Measurements from ENCODE around the gene CHST4. TPM values are rescaled to one million over a fixed set of nuclear protein-coding genes. Genes with fewer than 3 reads are reported as not detected.

The CHST4 gene
- total and polyA plus RNA-seq, 8 donors = not detected

DNA sequence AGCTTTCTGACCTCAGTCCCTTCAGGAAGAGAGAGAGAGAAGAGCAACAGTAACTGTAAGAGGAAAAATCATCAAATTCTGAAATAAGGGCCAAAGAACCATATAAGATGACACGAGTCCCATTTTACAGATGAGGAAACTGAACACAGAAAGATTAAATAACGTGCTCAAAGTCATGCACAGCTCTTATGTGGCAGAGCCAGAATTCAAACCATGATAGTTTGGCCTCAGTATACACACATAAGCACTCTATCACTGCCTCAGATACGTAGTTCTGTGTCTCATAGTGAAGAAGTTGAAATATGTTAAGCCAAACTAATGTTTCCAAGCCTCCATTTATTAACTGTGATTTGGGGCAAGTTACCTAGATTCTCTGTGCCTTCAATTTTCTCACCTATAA, 35.2 kb upstream of the CHST4 start:
- H3K36me3 ChIP-seq = no peaks in the 10 kb centered on the region
- DNase-seq = no peak
- no peak overlapping the region for H3K27ac ChIP-seq
- no peaks in the 10 kb centered on the region for H3K9me3 ChIP-seq
- no peak overlapping the region for H3K4me3 ChIP-seq
- no peaks in the 10 kb centered on the region for H3K4me1 ChIP-seq
- no peak for TF ChIP-seq POLR2A (IDR thresholded peaks at IDR 0.05)
- WGBS, 5 donors = 57 to 73% (median 61%) methylated on average over 3 of the region's 3 CpGs
- no peaks in the 10 kb centered on the region for H3K27me3 ChIP-seq
- intact Hi-C loops (cut with DNase I; ENCODE audit: low total_unique reads) = loop anchor here (5.0 kb wide), 1 partner anchor 34 kb away; no protein-coding TSS in a partner anchor

- TF ChIP-seq CTCF (IDR thresholded peaks at IDR 0.05) (no peak), POLR2A (IDR thresholded peaks at IDR 0.05) (no peak), POLR2AphosphoS5 (IDR thresholded peaks at IDR 0.05) (no peak), EP300 (IDR thresholded peaks at IDR 0.05) (no peak)
- H3K4me1 ChIP-seq = no peaks in the 10 kb centered on the region
- no peak overlapping the region for H3K27ac ChIP-seq
- H3K36me3 ChIP-seq = no peaks in the 10 kb centered on the region
- H3K27me3 ChIP-seq = no peaks in the 10 kb centered on the region
- no peaks in the 10 kb centered on the region for H3K9me3 ChIP-seq
- no peak overlapping the region for H3K4me3 ChIP-seq
- 53 to 69% (median 56%) methylated on average over 2 of the region's 2 CpGs for WGBS, 5 donors
- intact Hi-C loops (cut with DNase I; ENCODE audit: low total_unique reads) = loop anchor here (5.0 kb wide), 1 partner anchor 35 kb away; no protein-coding TSS in a partner anchor
- no peak for DNase-seq
Observed at GRCh38 chr16:71492786-71493185, 33.4 kb upstream of the CHST4 start.

DNA sequence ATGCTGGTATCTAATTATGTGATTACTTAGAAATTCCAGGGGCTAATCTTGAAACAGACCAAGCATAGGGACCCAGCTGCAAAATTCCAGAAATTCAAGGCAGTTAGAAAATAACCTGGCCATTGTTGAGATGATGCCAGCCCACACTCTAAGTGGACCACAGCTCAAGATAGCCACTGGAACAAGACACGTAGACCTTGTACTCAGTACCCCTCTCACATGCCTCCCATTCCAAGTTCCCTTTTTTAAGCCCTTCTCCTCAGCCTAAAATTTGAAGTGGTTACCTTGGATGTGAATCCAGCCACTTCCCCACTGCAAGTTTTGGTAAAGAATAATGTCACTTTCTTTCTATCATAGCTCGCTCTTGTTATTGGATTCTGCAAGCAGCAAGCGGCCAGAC, 33.0 kb upstream of the CHST4 start:
- DNase-seq = no peak
- Histone ChIP-seq H3K36me3 (no peaks in the 10 kb centered on the region), H3K9me3 (no peaks in the 10 kb centered on the region), H3K4me1 (no peaks in the 10 kb centered on the region), H3K4me3 (no peak overlapping the region), H3K27me3 (no peaks in the 10 kb centered on the region), H3K27ac (no peak overlapping the region)
- intact Hi-C loops (cut with DNase I; ENCODE audit: low total_unique reads) = loop anchor here (5.0 kb wide), 1 partner anchor 36 kb away; no protein-coding TSS in a partner anchor
- 62 to 86% (median 73%) methylated on average over 3 of the region's 3 CpGs for WGBS, 5 donors
- no peak for TF ChIP-seq CTCF (IDR thresholded peaks at IDR 0.05)
- TF ChIP-seq POLR2AphosphoS5 (IDR thresholded peaks at IDR 0.05) = no peak

DNA sequence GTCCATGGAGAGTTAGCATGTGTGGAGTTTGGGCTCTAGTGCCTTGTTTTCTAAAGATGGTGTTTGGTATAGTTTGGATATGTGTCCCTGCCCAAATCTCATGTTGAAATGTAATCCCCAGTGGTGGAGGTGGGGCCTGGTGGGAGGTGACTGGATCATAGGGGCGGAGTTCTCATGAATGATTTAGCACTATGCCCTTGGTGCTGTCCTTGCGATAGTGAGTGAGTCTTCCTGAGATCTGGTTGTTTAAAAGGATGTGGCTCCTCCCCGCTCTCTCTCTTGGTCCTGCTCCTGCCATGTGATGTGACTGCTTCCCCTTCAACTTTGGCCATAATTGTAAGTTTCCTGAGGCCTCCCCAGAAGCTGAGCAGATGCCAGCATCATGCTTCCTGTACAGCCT, 28.2 kb upstream of the CHST4 start:
- WGBS, 5 donors = 78 to 94% (median 87%) methylated on average over 3 of the region's 3 CpGs
- TF ChIP-seq POLR2AphosphoS5 (IDR thresholded peaks at IDR 0.05) (no peak), EP300 (IDR thresholded peaks at IDR 0.05) (no peak), POLR2A (IDR thresholded peaks at IDR 0.05) (no peak), CTCF (IDR thresholded peaks at IDR 0.05) (no peak)
- Histone ChIP-seq H3K36me3 (no peaks in the 10 kb centered on the region), H3K27ac (no peak overlapping the region), H3K4me3 (no peak overlapping the region), H3K27me3 (no peaks in the 10 kb centered on the region), H3K4me1 (no peaks in the 10 kb centered on the region), H3K9me3 (no peaks in the 10 kb centered on the region)
- DNase-seq = no peak
- intact Hi-C loops (cut with DNase I; ENCODE audit: low total_unique reads) = no loop called here

GRCh38 chr16:71499775-71500364, 26.4 kb upstream of the CHST4 start:
- peak in 1 of 2 donors; percentile 83 for DNase-seq
- 0 to 5% (median 1%) methylated on average over 3 of the region's 3 CpGs for WGBS, 5 donors
- TF ChIP-seq POLR2A (IDR thresholded peaks at IDR 0.05) (no peak), CTCF (IDR thresholded peaks at IDR 0.05) (peak in 5 of 7 experiments; percentile 49 to 68 (median 56)), POLR2AphosphoS5 (IDR thresholded peaks at IDR 0.05) (no peak), EP300 (IDR thresholded peaks at IDR 0.05) (no peak)
- H3K4me3 ChIP-seq = no peak overlapping the region
- H3K36me3 ChIP-seq = no peaks in the 10 kb centered on the region
- no peaks in the 10 kb centered on the region for H3K4me1 ChIP-seq
- no peak overlapping the region for H3K27ac ChIP-seq
- no peaks in the 10 kb centered on the region for H3K27me3 ChIP-seq
- no peaks in the 10 kb centered on the region for H3K9me3 ChIP-seq
- intact Hi-C loops (cut with DNase I; ENCODE audit: low total_unique reads) = loop anchor here (5.0 kb wide), 1 partner anchor 88 kb away; no protein-coding TSS in a partner anchor

Data from stomach (tissue), 9 donors.